Measurements from ENCODE around the gene TMEM129.
A peak's percentile ranks its signal among the peaks of the same experiment; 100 is the strongest.

Gene TMEM129

DNA sequence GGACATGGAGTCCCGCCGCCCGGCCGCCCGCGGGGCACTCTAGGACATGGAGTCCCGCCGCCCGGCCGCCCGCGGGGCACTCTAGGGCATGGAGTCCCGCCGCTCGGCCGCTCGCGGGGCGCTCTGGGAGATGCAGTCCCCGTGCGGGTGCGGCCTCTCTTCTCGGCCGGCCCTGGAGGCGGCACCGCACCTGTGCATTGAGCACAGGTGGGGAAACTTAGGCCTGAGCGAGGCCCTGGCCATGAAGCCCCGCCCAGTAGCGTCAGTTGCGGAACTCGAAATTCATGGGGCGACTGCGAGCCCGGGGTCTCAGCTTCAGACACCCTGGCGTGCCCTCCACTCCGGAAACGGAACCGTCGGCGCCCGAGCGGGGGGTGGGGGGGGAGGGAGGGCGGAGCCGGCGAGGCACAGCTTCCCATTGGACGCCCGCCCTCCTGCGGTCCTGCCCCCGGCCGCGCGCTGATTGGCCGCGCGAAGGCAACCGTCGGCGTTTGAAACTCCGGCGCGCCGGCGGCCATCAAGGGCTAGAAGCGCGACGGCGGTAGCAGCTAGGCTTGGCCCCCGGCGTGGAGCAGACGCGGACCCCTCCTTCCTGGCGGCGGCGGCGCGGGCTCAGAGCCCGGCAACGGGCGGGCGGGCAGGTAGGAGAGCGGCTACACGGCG, at the start of gene TMEM129, which contains the start of gene TACC3:
Gene TMEM129 (minus strand): TSS at position 321 of the 663 bp plus-strand sequence. CDS start 486 bp downstream, outside the sequence.
Gene TACC3 (plus strand): TSS at position 519 of the 663 bp plus-strand sequence. CDS start 1,901 bp downstream, outside the sequence.
- DNase-seq (ENCODE audit: low read depth in 2 of 2, low spot score in 1 of 2) = peak; percentile 71 to 88

DNA sequence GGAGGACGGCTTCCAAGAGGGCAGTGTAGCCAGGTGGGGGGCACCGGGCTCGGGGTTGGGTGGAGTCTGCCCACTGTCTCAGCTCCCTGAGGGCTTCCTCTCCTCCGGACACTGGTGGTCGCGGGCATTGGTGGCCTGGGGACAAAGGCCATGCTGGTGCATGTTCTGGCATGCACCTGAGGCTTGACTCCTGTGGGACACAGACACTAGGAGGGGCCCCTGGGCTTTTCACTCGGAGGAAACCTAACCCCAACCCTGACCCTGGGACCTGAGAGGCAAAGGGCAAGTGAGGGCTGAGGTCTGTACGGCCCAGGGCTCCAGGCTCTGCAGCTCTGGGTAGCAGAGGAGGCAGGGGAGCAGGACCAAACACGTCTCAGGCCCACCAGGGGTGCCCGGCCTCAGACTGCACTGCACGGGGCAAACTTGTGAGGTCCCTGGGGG, 49.7 kb upstream of the TMEM129 start:
- DNase-seq (ENCODE audit: low read depth in 2 of 2, low spot score in 1 of 2) = no peak

DNA sequence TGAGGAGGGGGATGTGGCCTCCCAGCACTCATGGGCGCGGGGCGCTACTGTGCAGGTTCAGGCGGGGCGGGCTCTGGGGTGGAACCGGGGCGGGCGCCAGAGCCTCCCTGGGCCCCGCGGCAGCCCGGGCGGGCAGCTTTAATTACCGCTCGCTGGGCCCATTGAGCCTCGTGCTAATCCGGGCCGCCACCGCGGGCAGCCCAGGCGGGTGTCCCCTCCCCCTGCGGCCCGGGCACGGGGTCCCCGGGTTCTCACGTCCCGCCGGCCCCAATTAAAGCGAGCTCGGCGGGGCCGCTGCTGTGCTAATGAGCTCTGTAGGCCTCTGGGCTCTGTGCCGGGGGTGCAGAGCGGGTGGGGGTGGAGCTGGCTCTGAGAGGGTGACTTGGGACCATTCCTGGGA, 49.1 kb upstream of the TMEM129 start:
- no peak for DNase-seq (ENCODE audit: low read depth in 2 of 2, low spot score in 1 of 2)

DNA sequence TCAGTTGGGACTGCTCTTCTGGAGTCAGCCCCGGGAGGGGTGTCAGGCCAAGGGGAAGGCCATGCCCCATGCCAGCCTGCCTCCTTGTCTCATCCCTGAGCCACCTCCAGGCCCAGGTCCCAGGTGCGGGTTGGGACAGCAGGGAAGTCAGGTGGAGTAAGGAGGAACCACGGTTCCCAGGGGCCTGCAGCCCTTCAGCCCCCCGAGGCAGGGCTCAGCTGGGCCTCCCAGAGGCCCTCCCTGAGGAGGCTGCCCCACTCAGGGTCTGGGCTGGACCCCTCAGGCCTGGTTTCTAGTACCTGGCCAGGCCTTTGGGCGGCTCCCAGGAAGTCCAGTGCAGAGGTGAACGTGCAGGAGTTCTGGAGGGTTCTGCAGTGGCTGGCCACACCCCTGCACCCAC, 48.6 kb upstream of the TMEM129 start:
- DNase-seq (ENCODE audit: low read depth in 2 of 2, low spot score in 1 of 2) = no peak

- DNase-seq (ENCODE audit: low read depth in 2 of 2, low spot score in 1 of 2) = no peak
Measured at GRCh38 chr4:1768367-1769034, 47.4 kb upstream of the TMEM129 start.

- no peak for DNase-seq (ENCODE audit: low read depth in 2 of 2, low spot score in 1 of 2)
Measured at GRCh38 chr4:1767770-1768366, 46.7 kb upstream of the TMEM129 start.

- DNase-seq (ENCODE audit: low read depth in 2 of 2, low spot score in 1 of 2) = no peak
Measured at GRCh38 chr4:1767061-1767769, 46.1 kb upstream of the TMEM129 start.

- no peak for DNase-seq (ENCODE audit: low read depth in 2 of 2, low spot score in 1 of 2)
Measured at GRCh38 chr4:1766106-1767060, 45.3 kb upstream of the TMEM129 start.

DNA sequence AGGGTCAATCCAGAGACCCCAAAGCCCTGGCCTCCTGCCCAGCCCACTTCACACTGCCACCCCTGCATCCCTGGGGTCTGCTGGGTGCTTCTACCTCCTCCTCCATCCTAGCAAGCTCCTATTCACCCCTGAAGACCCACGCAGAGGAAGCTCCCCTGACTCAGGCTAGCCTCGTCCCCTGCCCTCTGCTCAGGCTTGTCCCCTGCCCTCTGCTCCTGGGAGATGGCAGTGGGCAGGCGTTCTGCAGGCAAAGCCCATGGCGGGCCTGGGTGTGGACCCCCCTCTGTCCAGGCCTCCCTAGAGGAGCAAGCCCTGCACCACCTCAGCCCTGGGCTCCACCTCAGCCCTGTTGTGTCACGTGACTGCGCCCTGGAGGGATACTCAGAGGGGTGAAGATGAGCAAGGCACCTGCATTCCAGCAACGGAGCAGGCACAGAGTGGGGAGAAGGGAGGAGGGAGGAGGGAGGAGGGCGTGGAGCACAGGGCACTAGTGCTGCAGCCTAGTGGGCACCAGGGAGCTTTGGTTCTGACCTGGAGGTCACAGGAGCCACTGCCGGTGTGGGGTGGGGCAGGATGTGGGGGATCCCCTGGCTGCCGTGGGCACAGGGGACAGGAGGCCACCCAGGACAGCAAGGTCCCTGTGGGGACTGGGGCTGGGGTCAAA, 44.4 kb upstream of the TMEM129 start:
- DNase-seq (ENCODE audit: low read depth in 2 of 2, low spot score in 1 of 2) = no peak

- DNase-seq (ENCODE audit: low read depth in 2 of 2, low spot score in 1 of 2) = no peak
Measured at GRCh38 chr4:1764670-1765069, 43.5 kb upstream of the TMEM129 start.

DNA sequence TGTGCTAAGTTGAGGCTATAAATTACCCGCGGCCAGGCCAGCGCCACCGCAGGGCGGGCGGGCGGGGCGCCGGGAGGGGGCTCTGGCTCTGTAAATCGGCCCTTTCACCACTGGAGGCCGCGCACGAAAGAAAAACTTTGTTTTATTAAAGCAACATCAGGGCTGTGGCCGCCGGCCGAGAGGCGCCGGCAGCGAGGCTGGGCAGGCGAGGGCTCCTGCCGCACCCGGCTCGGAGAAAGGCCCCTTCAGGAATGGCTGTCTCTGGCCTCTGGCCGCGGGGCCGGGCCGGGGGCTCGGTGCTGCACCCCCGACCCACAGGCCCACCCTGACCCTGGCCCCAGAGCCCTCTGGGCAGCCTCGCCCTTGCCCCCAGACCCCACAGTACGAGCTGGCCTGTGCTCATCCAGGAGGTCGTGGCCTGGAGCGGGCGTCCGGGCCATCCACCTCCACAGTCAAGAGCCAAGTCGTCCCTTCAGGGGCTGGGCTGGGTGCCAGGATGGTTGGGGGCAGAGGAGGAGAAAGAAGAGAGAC, 42.5 kb upstream of the TMEM129 start:
- no peak for DNase-seq (ENCODE audit: low read depth in 2 of 2, low spot score in 1 of 2)

GRCh38 chr4:1763070-1763549, 42.0 kb upstream of the TMEM129 start:
- DNase-seq (ENCODE audit: low read depth in 2 of 2, low spot score in 1 of 2) = no peak

DNA sequence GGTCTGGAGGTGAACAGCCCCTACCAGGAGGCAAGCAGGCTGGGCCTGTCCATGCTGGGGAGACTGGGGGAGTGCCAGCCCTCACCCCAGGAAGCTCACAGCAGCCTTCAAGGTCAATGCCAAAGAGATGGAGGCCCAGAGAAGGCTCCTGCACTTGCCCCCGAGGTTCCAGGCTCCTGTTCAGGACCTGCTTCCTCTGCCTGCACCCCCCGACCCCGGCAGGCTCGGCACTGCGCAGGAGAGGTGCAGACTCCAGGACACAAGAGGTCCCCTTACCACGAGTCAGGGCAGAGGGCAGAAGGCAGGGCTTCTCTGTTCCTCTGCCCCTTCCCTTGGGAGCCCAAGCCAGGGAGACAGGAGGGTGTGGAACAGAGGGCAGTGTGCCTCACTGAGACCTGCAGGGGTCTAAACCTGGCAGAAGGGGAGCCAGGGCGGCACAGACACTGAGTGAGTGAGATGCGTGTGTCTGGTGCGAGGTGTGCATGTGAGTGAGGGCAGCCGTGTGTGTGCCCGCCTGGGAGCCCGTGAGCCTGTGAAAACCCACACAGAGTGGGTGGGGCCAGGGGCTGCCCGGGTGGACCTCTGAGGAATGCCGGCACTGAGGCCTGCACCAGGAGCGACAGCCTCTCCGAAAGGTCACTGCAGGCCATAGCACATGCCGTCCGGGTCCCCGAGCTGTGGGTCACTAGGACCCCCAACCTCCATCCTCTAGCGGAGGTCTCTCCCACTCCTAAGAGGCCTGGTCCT, 41.3 kb upstream of the TMEM129 start:
- no peak for DNase-seq (ENCODE audit: low read depth in 2 of 2, low spot score in 1 of 2)

GRCh38 chr4:1761130-1761689, 40.1 kb upstream of the TMEM129 start:
- no peak for DNase-seq (ENCODE audit: low read depth in 2 of 2, low spot score in 1 of 2)

GRCh38 chr4:1760521-1761071, 39.5 kb upstream of the TMEM129 start:
- no peak for DNase-seq (ENCODE audit: low read depth in 2 of 2, low spot score in 1 of 2)

- no peak for DNase-seq (ENCODE audit: low read depth in 2 of 2, low spot score in 1 of 2)
Measured at GRCh38 chr4:1759818-1760223, 38.7 kb upstream of the TMEM129 start.

DNA sequence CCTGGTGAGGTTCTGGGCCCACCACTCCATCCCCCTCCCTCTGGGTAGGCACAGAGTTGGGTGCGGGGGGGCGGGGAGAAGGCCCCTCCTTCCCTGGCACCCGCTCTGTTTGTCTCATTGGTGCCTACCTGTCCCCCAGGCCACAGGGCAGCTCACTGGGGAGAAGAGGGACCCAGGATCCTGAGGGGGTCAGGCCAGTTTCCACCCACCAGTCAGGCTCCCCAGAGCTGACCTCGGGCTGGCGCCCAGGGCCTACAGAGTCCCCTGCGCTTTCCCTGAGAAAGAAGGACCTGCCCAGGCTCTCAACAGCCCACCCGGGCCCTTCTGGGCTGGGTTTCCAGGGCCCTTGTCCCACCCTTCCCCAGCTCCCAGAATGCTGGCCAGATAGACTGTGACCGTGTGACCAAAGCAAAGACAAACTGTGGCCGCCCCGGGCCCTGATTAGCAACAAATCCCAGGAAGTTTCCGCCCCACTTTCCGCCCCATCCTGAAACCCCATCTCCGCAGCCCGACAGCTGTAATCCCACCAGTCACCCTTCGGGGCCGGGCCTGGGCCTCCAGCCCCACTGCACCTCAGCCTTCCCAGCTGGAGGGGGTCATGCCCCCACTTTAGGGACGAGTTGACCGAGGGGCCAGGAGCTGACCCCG, 38.2 kb upstream of the TMEM129 start:
- no peak for DNase-seq (ENCODE audit: low read depth in 2 of 2, low spot score in 1 of 2)

Data from stimulated activated CD8-positive, alpha-beta memory T cell treated with anti-CD3 and anti-CD28 coated beads, Interleukin-4, amount 100 ng/mL, for 1 hour (primary cell).